Measurements from ENCODE around the gene CIDEC. TPM values are rescaled to one million over a fixed set of nuclear protein-coding genes. Genes with fewer than 3 reads are reported as not detected.
"Not testable (repeated sequence)": the region's sequence is repeated elsewhere in the genome, so short reads cannot be mapped to it uniquely, and the experiment has no call there.

CIDEC gene
- total RNA-seq, 1 donor from 2014 or later = not detected

GRCh38 chr3:9899289-9899791 lies 19.3 kb upstream of the CIDEC start:
- Mint-ChIP-seq H3K9me3 (no peaks in the 10 kb centered on the region), H3K4me1 (peaks cover 49% of the 10 kb centered on the region), H3K27ac (no peak overlapping the region), H3K27me3 (ENCODE audit: low read depth) (no peaks in the 10 kb centered on the region), H3K4me3 (no peak overlapping the region), H3K36me3 (peaks cover 3% of the 10 kb centered on the region)
- no peak for TF ChIP-seq CTCF (IDR thresholded peaks at IDR 0.05; ENCODE audit: unreplicated experiment)
- DNase-seq (ENCODE audit: low spot score in 2 of 2, unreplicated experiment in 2 of 2) = no peak

- Mint-ChIP-seq H3K4me1 (peaks cover 44% of the 10 kb centered on the region), H3K4me3 (no peak overlapping the region), H3K36me3 (peaks cover 7% of the 10 kb centered on the region), H3K27me3 (ENCODE audit: low read depth) (no peaks in the 10 kb centered on the region), H3K9me3 (no peaks in the 10 kb centered on the region), H3K27ac (peak overlapping the region; percentile 60)
- TF ChIP-seq CTCF (IDR thresholded peaks at IDR 0.05; ENCODE audit: unreplicated experiment) = no peak
- no peak for DNase-seq (ENCODE audit: low spot score in 2 of 2, unreplicated experiment in 2 of 2)
Measured at GRCh38 chr3:9898467-9899241, 18.6 kb upstream of the CIDEC start.

GRCh38 chr3:9897408-9898372 lies 17.6 kb upstream of the CIDEC start:
- no peaks in the 10 kb centered on the region for H3K9me3 Mint-ChIP-seq
- H3K27me3 Mint-ChIP-seq (ENCODE audit: low read depth) = no peaks in the 10 kb centered on the region
- H3K4me3 Mint-ChIP-seq = no peak overlapping the region
- H3K36me3 Mint-ChIP-seq = peaks cover 9% of the 10 kb centered on the region
- peak overlapping the region; percentile 71 for H3K27ac Mint-ChIP-seq
- H3K4me1 Mint-ChIP-seq = peaks cover 36% of the 10 kb centered on the region
- TF ChIP-seq CTCF (IDR thresholded peaks at IDR 0.05; ENCODE audit: unreplicated experiment) = no peak
- no peak for DNase-seq (ENCODE audit: low spot score in 2 of 2, unreplicated experiment in 2 of 2)

- not testable (repeated sequence) for H3K27ac Mint-ChIP-seq; H3K27me3 Mint-ChIP-seq (ENCODE audit: low read depth); DNase-seq (ENCODE audit: low spot score in 2 of 2, unreplicated experiment in 2 of 2); H3K4me3 Mint-ChIP-seq; H3K9me3 Mint-ChIP-seq
- Mint-ChIP-seq H3K4me1 (peaks cover 35% of the 10 kb centered on the region), H3K36me3 (peaks cover 13% of the 10 kb centered on the region)
Measured at GRCh38 chr3:9896755-9897407, 16.8 kb upstream of the CIDEC start.

- not testable (repeated sequence) for H3K9me3 Mint-ChIP-seq; H3K27ac Mint-ChIP-seq; H3K4me3 Mint-ChIP-seq; H3K27me3 Mint-ChIP-seq (ENCODE audit: low read depth); DNase-seq (ENCODE audit: low spot score in 2 of 2, unreplicated experiment in 2 of 2)
- Mint-ChIP-seq H3K4me1 (peaks cover 39% of the 10 kb centered on the region), H3K36me3 (peaks cover 14% of the 10 kb centered on the region)
Measured at GRCh38 chr3:9895715-9896114, 15.7 kb upstream of the CIDEC start.

GRCh38 chr3:9893739-9894138 lies 13.7 kb upstream of the CIDEC start:
- H3K27me3 Mint-ChIP-seq (ENCODE audit: low read depth) = no peaks in the 10 kb centered on the region
- no peak for TF ChIP-seq CTCF (IDR thresholded peaks at IDR 0.05; ENCODE audit: unreplicated experiment)
- no peak overlapping the region for H3K27ac Mint-ChIP-seq
- H3K4me3 Mint-ChIP-seq = no peak overlapping the region
- no peaks in the 10 kb centered on the region for H3K9me3 Mint-ChIP-seq
- H3K4me1 Mint-ChIP-seq = peaks cover 30% of the 10 kb centered on the region
- H3K36me3 Mint-ChIP-seq = peaks cover 14% of the 10 kb centered on the region
- no peak for DNase-seq (ENCODE audit: low spot score in 2 of 2, unreplicated experiment in 2 of 2)
